ENCODE results near the gene ETNPPL.

ETNPPL gene

GRCh38 chr4:108744307-108744706 is 18.5 kb downstream of the ETNPPL start:
- H2AFZ ChIP-seq (ENCODE audit: low read depth, low read length, severe bottlenecking) = no peak overlapping the region
- no peak overlapping the region for H3K4me3 ChIP-seq (ENCODE audit: insufficient read depth, low read length, poor library complexity, severe bottlenecking)
- H3K27me3 ChIP-seq (ENCODE audit: low read length) = no peaks in the 10 kb centered on the region
- H3K4me2 ChIP-seq (ENCODE audit: low read depth, low read length, poor library complexity, severe bottlenecking) = no peak overlapping the region
- no peaks in the 10 kb centered on the region for H4K20me1 ChIP-seq (ENCODE audit: low read depth, low read length)
- H3K36me3 ChIP-seq (ENCODE audit: low read length) = no peaks in the 10 kb centered on the region
- no peak overlapping the region for H3K27ac ChIP-seq (ENCODE audit: low read depth, low read length)
- H3K9me2 ChIP-seq (replicated peaks; ENCODE audit: insufficient read depth, low read length) = no peaks in the 10 kb centered on the region
- no peaks in the 10 kb centered on the region for H3K79me2 ChIP-seq (ENCODE audit: insufficient read depth, low read length)
- H3F3A ChIP-seq (ENCODE audit: insufficient read depth) = no peaks in the 10 kb centered on the region
- H3K9ac ChIP-seq (ENCODE audit: low read length) = no peak overlapping the region
- no peaks in the 10 kb centered on the region for H3K9me3 ChIP-seq (ENCODE audit: insufficient read depth, low read length)
- TF ChIP-seq EZH2phosphoT487 (conservative IDR thresholded peaks at IDR 0.05; ENCODE audit: low read length) (no peak), CTCF (IDR thresholded peaks at IDR 0.05; ENCODE audit: insufficient read depth, low read length, poor library complexity, severe bottlenecking) (no peak)

GRCh38 chr4:108742451-108743420 is 20.1 kb downstream of the ETNPPL start:
- no peaks in the 10 kb centered on the region for H3K9me3 ChIP-seq (ENCODE audit: insufficient read depth, low read length)
- H3K36me3 ChIP-seq (ENCODE audit: low read length) = no peaks in the 10 kb centered on the region
- no peak overlapping the region for H2AFZ ChIP-seq (ENCODE audit: low read depth, low read length, severe bottlenecking)
- no peaks in the 10 kb centered on the region for H3F3A ChIP-seq (ENCODE audit: insufficient read depth)
- no peaks in the 10 kb centered on the region for H4K20me1 ChIP-seq (ENCODE audit: low read depth, low read length)
- TF ChIP-seq CTCF (IDR thresholded peaks at IDR 0.05; ENCODE audit: insufficient read depth, low read length, poor library complexity, severe bottlenecking) (no peak), EZH2phosphoT487 (conservative IDR thresholded peaks at IDR 0.05; ENCODE audit: low read length) (no peak)
- no peak overlapping the region for H3K4me2 ChIP-seq (ENCODE audit: low read depth, low read length, poor library complexity, severe bottlenecking)
- H3K27me3 ChIP-seq (ENCODE audit: low read length) = no peaks in the 10 kb centered on the region
- no peak overlapping the region for H3K4me3 ChIP-seq (ENCODE audit: insufficient read depth, low read length, poor library complexity, severe bottlenecking)
- no peaks in the 10 kb centered on the region for H3K79me2 ChIP-seq (ENCODE audit: insufficient read depth, low read length)
- no peaks in the 10 kb centered on the region for H3K9me2 ChIP-seq (replicated peaks; ENCODE audit: insufficient read depth, low read length)
- no peak overlapping the region for H3K27ac ChIP-seq (ENCODE audit: low read depth, low read length)
- H3K9ac ChIP-seq (ENCODE audit: low read length) = no peak overlapping the region

GRCh38 chr4:108738003-108738706 is 24.7 kb downstream of the ETNPPL start:
- H3F3A ChIP-seq (ENCODE audit: insufficient read depth) = no peaks in the 10 kb centered on the region
- H2AFZ ChIP-seq (ENCODE audit: low read depth, low read length, severe bottlenecking) = no peak overlapping the region
- H3K9me3 ChIP-seq (ENCODE audit: insufficient read depth, low read length) = no peaks in the 10 kb centered on the region
- H3K79me2 ChIP-seq (ENCODE audit: insufficient read depth, low read length) = no peaks in the 10 kb centered on the region
- H3K27me3 ChIP-seq (ENCODE audit: low read length) = no peaks in the 10 kb centered on the region
- TF ChIP-seq EZH2phosphoT487 (conservative IDR thresholded peaks at IDR 0.05; ENCODE audit: low read length) = no peak
- no peak for TF ChIP-seq CTCF (IDR thresholded peaks at IDR 0.05; ENCODE audit: insufficient read depth, low read length, poor library complexity, severe bottlenecking)
- no peak overlapping the region for H3K9ac ChIP-seq (ENCODE audit: low read length)
- no peaks in the 10 kb centered on the region for H3K9me2 ChIP-seq (replicated peaks; ENCODE audit: insufficient read depth, low read length)
- H3K4me3 ChIP-seq (ENCODE audit: insufficient read depth, low read length, poor library complexity, severe bottlenecking) = no peak overlapping the region
- H3K4me2 ChIP-seq (ENCODE audit: low read depth, low read length, poor library complexity, severe bottlenecking) = no peak overlapping the region
- H3K36me3 ChIP-seq (ENCODE audit: low read length) = no peaks in the 10 kb centered on the region
- H3K27ac ChIP-seq (ENCODE audit: low read depth, low read length) = no peak overlapping the region
- H4K20me1 ChIP-seq (ENCODE audit: low read depth, low read length) = no peaks in the 10 kb centered on the region

Measured in SU-DHL-6 (cell line).